Measurements from ENCODE around the gene HSD17B4.
"Not testable (repeated sequence)": the region's sequence is repeated elsewhere in the genome, so short reads cannot be mapped to it uniquely, and the experiment has no call there.

HSD17B4 gene

DNA sequence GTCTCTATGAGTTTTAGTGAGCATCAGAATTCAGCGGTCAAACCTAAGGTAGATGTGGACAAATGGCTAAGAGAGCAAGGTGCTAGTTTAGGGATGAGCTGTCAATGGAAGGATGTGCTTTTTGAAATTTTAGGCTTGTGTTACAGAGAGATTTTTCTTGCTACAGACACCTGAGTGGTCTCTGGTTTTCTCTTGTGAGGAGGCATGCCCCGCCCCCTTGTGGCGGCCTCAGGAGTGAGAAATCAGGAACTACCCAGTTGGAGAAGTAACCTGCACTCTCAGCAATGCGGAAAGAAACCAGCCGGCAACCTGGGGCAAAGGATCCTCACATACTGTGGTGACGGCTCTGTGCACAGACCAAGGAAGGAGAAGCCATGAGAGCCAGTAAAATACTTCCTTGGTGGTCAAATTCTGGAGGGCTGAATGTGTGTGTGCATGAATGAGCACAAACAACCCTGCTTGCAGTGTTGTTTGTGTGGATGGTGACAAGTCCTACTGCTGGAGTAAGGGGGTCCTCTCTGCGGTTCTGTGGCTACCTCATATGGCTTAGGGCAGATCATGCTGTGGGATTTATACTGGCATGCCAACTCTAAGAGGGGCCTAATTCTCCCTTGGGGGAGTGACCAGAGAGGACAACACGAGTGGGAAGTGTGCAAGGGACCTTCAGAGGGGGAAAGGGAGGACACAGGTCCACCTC, 16.7 kb upstream of the HSD17B4 start:
- no peaks in the 10 kb centered on the region for H3F3A ChIP-seq (ENCODE audit: control insufficient read depth, insufficient read depth)
- no peaks in the 10 kb centered on the region for H3K79me2 ChIP-seq (ENCODE audit: control insufficient read depth, low read length)
- H3K4me3 ChIP-seq (ENCODE audit: low read length): no peak overlapping the region
- no peaks in the 10 kb centered on the region for H3K36me3 ChIP-seq (ENCODE audit: control insufficient read depth, low read length)
- no peaks in the 10 kb centered on the region for H3K9me2 ChIP-seq (replicated peaks; ENCODE audit: control insufficient read depth, low read length)
- H3K27ac ChIP-seq (ENCODE audit: low read depth, low read length): no peak overlapping the region
- peaks cover 5% of the 10 kb centered on the region for H3K9me3 ChIP-seq (ENCODE audit: control insufficient read depth, insufficient read depth, low read length)
- no peak for TF ChIP-seq EZH2phosphoT487 (IDR thresholded peaks at IDR 0.05; ENCODE audit: borderline replicate concordance, low read length)
- TF ChIP-seq, protein P1, sequence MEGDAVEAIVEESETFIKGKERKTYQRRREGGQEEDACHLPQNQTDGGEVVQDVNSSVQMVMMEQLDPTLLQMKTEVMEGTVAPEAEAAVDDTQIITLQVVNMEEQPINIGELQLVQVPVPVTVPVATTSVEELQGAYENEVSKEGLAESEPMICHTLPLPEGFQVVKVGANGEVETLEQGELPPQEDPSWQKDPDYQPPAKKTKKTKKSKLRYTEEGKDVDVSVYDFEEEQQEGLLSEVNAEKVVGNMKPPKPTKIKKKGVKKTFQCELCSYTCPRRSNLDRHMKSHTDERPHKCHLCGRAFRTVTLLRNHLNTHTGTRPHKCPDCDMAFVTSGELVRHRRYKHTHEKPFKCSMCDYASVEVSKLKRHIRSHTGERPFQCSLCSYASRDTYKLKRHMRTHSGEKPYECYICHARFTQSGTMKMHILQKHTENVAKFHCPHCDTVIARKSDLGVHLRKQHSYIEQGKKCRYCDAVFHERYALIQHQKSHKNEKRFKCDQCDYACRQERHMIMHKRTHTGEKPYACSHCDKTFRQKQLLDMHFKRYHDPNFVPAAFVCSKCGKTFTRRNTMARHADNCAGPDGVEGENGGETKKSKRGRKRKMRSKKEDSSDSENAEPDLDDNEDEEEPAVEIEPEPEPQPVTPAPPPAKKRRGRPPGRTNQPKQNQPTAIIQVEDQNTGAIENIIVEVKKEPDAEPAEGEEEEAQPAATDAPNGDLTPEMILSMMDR (IDR thresholded peaks at IDR 0.05; ENCODE audit: low read depth, low read length, poor library complexity, severe bottlenecking): peak; percentile 95
- H4K20me1 ChIP-seq (ENCODE audit: control insufficient read depth, insufficient read depth, low read depth, low read length): no peaks in the 10 kb centered on the region
- 0 out of 2 replicates have a peak, but pooled peaks cover 3% of the 10 kb centered on the region for H3K27me3 ChIP-seq (ENCODE audit: control insufficient read depth, low read length)
- no peaks in the 10 kb centered on the region for H3K4me1 ChIP-seq (ENCODE audit: control insufficient read depth, low read length)
- H3K4me2 ChIP-seq (ENCODE audit: low read length): no peak overlapping the region

DNA sequence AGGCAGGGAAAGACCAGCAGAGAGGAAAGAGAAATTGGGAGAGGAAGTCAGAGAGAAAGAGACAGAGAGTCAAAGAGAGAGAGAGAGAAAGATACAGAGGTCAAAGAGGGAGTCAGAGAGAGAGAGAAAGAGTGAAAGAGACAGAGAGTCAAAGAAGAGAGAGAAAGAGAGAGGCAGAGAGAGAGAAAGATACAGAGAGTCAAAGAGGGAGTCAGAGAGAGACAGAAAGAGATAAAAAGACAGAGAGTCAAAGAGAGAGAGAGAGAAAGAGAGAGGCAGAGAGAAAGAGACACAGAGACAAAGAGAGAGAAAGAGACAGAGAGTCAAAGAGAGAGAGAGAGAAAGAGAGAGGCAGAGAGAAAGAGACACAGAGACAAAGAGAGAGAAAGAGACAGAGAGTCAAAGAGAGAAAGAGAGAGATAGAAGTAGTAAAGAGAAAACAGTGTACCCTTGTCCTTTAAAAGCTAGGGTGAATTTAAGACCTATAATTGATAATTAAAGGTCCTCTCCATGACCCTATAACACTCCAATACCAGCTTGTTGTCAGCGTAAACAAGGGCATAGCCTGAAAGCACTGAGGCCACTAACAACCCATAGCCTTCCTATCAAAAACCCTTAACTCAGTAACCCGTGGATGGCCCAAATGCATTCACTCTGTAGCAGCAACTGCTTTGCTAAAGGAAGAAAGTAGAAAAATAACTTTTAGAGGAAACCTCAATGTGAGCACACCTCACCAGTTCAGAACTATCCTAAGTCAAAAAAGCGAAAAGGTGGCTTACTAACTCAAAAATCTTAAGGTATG, 14.3 kb upstream of the HSD17B4 start:
- H3K79me2 ChIP-seq (ENCODE audit: control insufficient read depth, low read length): not testable (repeated sequence)

DNA sequence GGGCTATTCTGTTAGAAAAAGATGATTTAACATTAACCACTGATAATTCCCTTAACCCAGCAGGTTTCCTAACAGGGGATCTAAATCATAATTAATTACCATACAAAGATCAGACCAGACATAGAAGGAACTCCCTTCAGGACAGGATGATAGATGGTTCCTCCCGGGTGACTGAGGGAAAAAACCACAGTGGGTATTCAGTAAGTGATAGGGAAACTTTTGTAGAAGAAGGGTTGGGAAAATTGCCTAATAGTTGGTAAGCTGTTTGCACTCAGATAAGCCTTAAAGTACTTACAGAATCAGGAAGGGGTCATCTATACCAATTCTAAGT, 13.7 kb upstream of the HSD17B4 start:
- H3K9me3 ChIP-seq (ENCODE audit: control insufficient read depth, insufficient read depth, low read length); H3K4me1 ChIP-seq (ENCODE audit: control insufficient read depth, low read length); H3F3A ChIP-seq (ENCODE audit: control insufficient read depth, insufficient read depth); H3K36me3 ChIP-seq (ENCODE audit: control insufficient read depth, low read length); H3K27ac ChIP-seq (ENCODE audit: low read depth, low read length); H3K27me3 ChIP-seq (ENCODE audit: control insufficient read depth, low read length); H3K4me3 ChIP-seq (ENCODE audit: low read length); H3K79me2 ChIP-seq (ENCODE audit: control insufficient read depth, low read length); H4K20me1 ChIP-seq (ENCODE audit: control insufficient read depth, insufficient read depth, low read depth, low read length); H3K9me2 ChIP-seq (replicated peaks; ENCODE audit: control insufficient read depth, low read length); H3K4me2 ChIP-seq (ENCODE audit: low read length): not testable (repeated sequence)

More for the DNA sequence above, 14.3 kb upstream of the HSD17B4 start:
- H3K36me3 ChIP-seq (ENCODE audit: control insufficient read depth, low read length); H3K27me3 ChIP-seq (ENCODE audit: control insufficient read depth, low read length); H3K4me1 ChIP-seq (ENCODE audit: control insufficient read depth, low read length); H4K20me1 ChIP-seq (ENCODE audit: control insufficient read depth, insufficient read depth, low read depth, low read length); H3K4me2 ChIP-seq (ENCODE audit: low read length); H3K27ac ChIP-seq (ENCODE audit: low read depth, low read length); H3F3A ChIP-seq (ENCODE audit: control insufficient read depth, insufficient read depth); H3K4me3 ChIP-seq (ENCODE audit: low read length); H3K9me3 ChIP-seq (ENCODE audit: control insufficient read depth, insufficient read depth, low read length); H3K9me2 ChIP-seq (replicated peaks; ENCODE audit: control insufficient read depth, low read length): not testable (repeated sequence)

GRCh38 chr5:119439140-119439631, 13.1 kb upstream of the HSD17B4 start:
- Histone ChIP-seq H3K9me2 (replicated peaks; ENCODE audit: control insufficient read depth, low read length) (no peaks in the 10 kb centered on the region), H4K20me1 (ENCODE audit: control insufficient read depth, insufficient read depth, low read depth, low read length) (no peaks in the 10 kb centered on the region), H3K4me3 (ENCODE audit: low read length) (no peak overlapping the region), H3K9me3 (ENCODE audit: control insufficient read depth, insufficient read depth, low read length) (peaks cover 5% of the 10 kb centered on the region), H3K4me2 (ENCODE audit: low read length) (no peak overlapping the region), H3K79me2 (ENCODE audit: control insufficient read depth, low read length) (no peaks in the 10 kb centered on the region), H3K36me3 (ENCODE audit: control insufficient read depth, low read length) (no peaks in the 10 kb centered on the region), H3F3A (ENCODE audit: control insufficient read depth, insufficient read depth) (no peaks in the 10 kb centered on the region), H3K4me1 (ENCODE audit: control insufficient read depth, low read length) (no peaks in the 10 kb centered on the region), H3K27ac (ENCODE audit: low read depth, low read length) (no peak overlapping the region), H3K27me3 (ENCODE audit: control insufficient read depth, low read length) (0 out of 2 replicates have a peak, but pooled peaks cover 3% of the 10 kb centered on the region)
- TF ChIP-seq EZH2phosphoT487 (IDR thresholded peaks at IDR 0.05; ENCODE audit: borderline replicate concordance, low read length): no peak
- TF ChIP-seq, protein P1 (IDR thresholded peaks at IDR 0.05; ENCODE audit: low read depth, low read length, poor library complexity, severe bottlenecking): no peak

DNA sequence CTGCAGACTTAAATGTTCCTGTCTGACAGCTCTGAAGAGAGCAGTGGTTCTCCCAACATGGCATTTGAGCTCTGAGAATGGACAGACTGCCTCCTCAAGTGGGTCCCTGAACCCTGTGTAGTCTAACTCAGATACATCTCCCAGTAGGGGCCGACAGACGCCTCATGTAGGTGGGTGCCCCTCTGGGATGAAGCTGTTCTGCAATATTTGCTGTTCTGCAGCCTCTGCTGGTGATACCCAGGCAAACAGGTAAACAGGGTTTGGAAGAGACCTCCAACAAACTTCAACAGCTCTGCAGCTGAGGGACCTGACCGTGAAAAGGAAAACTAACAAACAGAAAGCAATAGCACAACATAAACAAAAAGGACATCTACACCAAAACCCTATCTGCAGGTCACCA, 12.7 kb upstream of the HSD17B4 start:
- not testable (repeated sequence) for H3K27me3 ChIP-seq (ENCODE audit: control insufficient read depth, low read length); H3K4me2 ChIP-seq (ENCODE audit: low read length); H3K79me2 ChIP-seq (ENCODE audit: control insufficient read depth, low read length); H3K4me3 ChIP-seq (ENCODE audit: low read length); H3K9me2 ChIP-seq (replicated peaks; ENCODE audit: control insufficient read depth, low read length); H3K9me3 ChIP-seq (ENCODE audit: control insufficient read depth, insufficient read depth, low read length); H4K20me1 ChIP-seq (ENCODE audit: control insufficient read depth, insufficient read depth, low read depth, low read length); H3K27ac ChIP-seq (ENCODE audit: low read depth, low read length); H3F3A ChIP-seq (ENCODE audit: control insufficient read depth, insufficient read depth); H3K4me1 ChIP-seq (ENCODE audit: control insufficient read depth, low read length); H3K36me3 ChIP-seq (ENCODE audit: control insufficient read depth, low read length)

- not testable (repeated sequence) for H3K36me3 ChIP-seq (ENCODE audit: control insufficient read depth, low read length); H3K4me2 ChIP-seq (ENCODE audit: low read length); H4K20me1 ChIP-seq (ENCODE audit: control insufficient read depth, insufficient read depth, low read depth, low read length); H3K4me3 ChIP-seq (ENCODE audit: low read length); H3K27ac ChIP-seq (ENCODE audit: low read depth, low read length); H3K4me1 ChIP-seq (ENCODE audit: control insufficient read depth, low read length); H3K9me2 ChIP-seq (replicated peaks; ENCODE audit: control insufficient read depth, low read length); H3K27me3 ChIP-seq (ENCODE audit: control insufficient read depth, low read length); H3K9me3 ChIP-seq (ENCODE audit: control insufficient read depth, insufficient read depth, low read length); H3K79me2 ChIP-seq (ENCODE audit: control insufficient read depth, low read length); H3F3A ChIP-seq (ENCODE audit: control insufficient read depth, insufficient read depth)
Observed at GRCh38 chr5:119444643-119445042, 7.7 kb upstream of the HSD17B4 start.
